ENCODE data around the gene TEX10.

DNA sequence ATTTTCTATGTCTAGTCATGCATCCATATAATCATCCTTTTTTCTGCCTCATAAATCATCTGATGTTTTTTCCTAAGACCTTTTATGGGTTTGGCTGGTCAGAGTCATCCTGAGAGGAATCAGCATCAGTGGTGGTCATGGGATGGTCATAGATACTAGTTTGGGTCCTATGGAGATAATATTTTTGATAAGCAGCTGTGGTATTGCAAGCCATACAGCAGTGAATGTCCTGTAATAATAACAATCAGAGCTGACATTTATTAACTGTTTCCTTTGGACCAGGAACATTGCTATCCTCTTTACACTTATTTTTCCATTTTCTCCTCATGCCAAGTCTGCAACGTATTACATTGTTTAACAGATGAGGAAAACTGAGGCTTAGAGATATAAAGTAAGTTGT lies 83.1 kb downstream of the TEX10 start:
- TF ChIP-seq, protein P1, sequence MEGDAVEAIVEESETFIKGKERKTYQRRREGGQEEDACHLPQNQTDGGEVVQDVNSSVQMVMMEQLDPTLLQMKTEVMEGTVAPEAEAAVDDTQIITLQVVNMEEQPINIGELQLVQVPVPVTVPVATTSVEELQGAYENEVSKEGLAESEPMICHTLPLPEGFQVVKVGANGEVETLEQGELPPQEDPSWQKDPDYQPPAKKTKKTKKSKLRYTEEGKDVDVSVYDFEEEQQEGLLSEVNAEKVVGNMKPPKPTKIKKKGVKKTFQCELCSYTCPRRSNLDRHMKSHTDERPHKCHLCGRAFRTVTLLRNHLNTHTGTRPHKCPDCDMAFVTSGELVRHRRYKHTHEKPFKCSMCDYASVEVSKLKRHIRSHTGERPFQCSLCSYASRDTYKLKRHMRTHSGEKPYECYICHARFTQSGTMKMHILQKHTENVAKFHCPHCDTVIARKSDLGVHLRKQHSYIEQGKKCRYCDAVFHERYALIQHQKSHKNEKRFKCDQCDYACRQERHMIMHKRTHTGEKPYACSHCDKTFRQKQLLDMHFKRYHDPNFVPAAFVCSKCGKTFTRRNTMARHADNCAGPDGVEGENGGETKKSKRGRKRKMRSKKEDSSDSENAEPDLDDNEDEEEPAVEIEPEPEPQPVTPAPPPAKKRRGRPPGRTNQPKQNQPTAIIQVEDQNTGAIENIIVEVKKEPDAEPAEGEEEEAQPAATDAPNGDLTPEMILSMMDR (conservative IDR thresholded peaks at IDR 0.05; ENCODE audit: low read length), result no peak
- TF ChIP-seq EZH2phosphoT487 (IDR thresholded peaks at IDR 0.05; ENCODE audit: borderline replicate concordance, low read depth, low read length), result no peak

All from OCI-LY7 (cell line).